ENCODE measurements around the gene TMX4. TPM values are rescaled to one million over a fixed set of nuclear protein-coding genes. Genes with fewer than 3 reads are reported as not detected.

The TMX4 gene
- total and polyA plus RNA-seq, 2 of the 4 experiments (the other 2 are of a cell fraction) = 5.4 to 13.6 TPM

- H4K91ac ChIP-seq (ENCODE audit: insufficient read depth, low read depth, low read length) = no peak overlapping the region
These were observed 41.4 kb upstream of the TMX4 start for GRCh38 chr20:8060977-8061376.

More at GRCh38 chr20:8060977-8061376, 41.4 kb upstream of the TMX4 start:
- H2AK5ac ChIP-seq (ENCODE audit: low read depth, low read length) = no peak overlapping the region
- in situ Hi-C loops (cut with MboI; ENCODE audit: low sequenced_read_pairs) = no loop called here
- no peak overlapping the region for H2BK20ac ChIP-seq (ENCODE audit: low read depth, low read length)
- no TSS peak for BruUV-seq (replicated peaks)
- no peaks in the 10 kb centered on the region for H3K9me3 ChIP-seq (ENCODE audit: control insufficient read depth, insufficient read depth, low read length)
- ATAC-seq (ENCODE audit: low read depth) = no peak
- no peak overlapping the region for H3K56ac ChIP-seq (ENCODE audit: extremely low read depth, insufficient read depth, low read length)
- no peak overlapping the region for H2BK120ac ChIP-seq (ENCODE audit: low read depth, low read length)
- no peaks in the 10 kb centered on the region for H3K27me3 ChIP-seq (ENCODE audit: control insufficient read depth, insufficient read depth, low read length)
- no peak overlapping the region for H4K5ac ChIP-seq (ENCODE audit: low read depth, low read length)
- H3K27ac ChIP-seq (ENCODE audit: insufficient read depth, low read length) = no peak overlapping the region
- no peak overlapping the region for H3K18ac ChIP-seq (ENCODE audit: low read depth, low read length)
- no peak overlapping the region for H2AFZ ChIP-seq (replicated peaks; ENCODE audit: low read length, poor library complexity)
- H3K36me3 ChIP-seq (ENCODE audit: control insufficient read depth, insufficient read depth, low read length) = no peaks in the 10 kb centered on the region
- H3K9ac ChIP-seq (ENCODE audit: low read depth, low read length) = no peak overlapping the region
- H3K4me3 ChIP-seq (ENCODE audit: insufficient read depth, low read depth, low read length) = no peak overlapping the region
- intact Hi-C loops (cut with micrococcal nuclease) = loop anchor here (5.0 kb wide), 1 partner anchor 66 kb away; no protein-coding TSS in a partner anchor
- no peak overlapping the region for H2AK9ac ChIP-seq (replicated peaks; ENCODE audit: low read depth, low read length, poor library complexity)
- CTCF ChIA-PET = no interaction called here
- no peaks in the 10 kb centered on the region for H4K20me1 ChIP-seq (ENCODE audit: insufficient read depth, low read length)
- peaks cover 2% of the 10 kb centered on the region for H3K4me1 ChIP-seq (ENCODE audit: control insufficient read depth, insufficient read depth, low read length)
- DNase-seq = no peak
- no peak overlapping the region for H3K4ac ChIP-seq (ENCODE audit: low read depth, low read length)
- no peak overlapping the region for H4K8ac ChIP-seq (ENCODE audit: low read depth in 2 of 2, low read length in 2 of 2)
- dilution Hi-C loops (cut with HindIII; ENCODE audit: low sequenced_read_pairs, unreplicated experiment) = no loop called here
- TF ChIP-seq POLR2A (IDR thresholded peaks at IDR 0.05; ENCODE audit: low read depth, low read length) (no peak), NFE2L2 (IDR thresholded peaks at IDR 0.05; ENCODE audit: low read depth, low read length) (no peak), FOS (IDR thresholded peaks at IDR 0.05; ENCODE audit: low read depth, low read length) (no peak), MAZ (IDR thresholded peaks at IDR 0.05; ENCODE audit: borderline replicate concordance, low read depth, low read length) (no peak), MXI1 (IDR thresholded peaks at IDR 0.05; ENCODE audit: borderline replicate concordance, low read depth, low read length) (no peak), RFX5 (IDR thresholded peaks at IDR 0.05; ENCODE audit: low read depth, low read length) (no peak), RAD21 (IDR thresholded peaks at IDR 0.05; ENCODE audit: low read length) (no peak), BHLHE40 (IDR thresholded peaks at IDR 0.05; ENCODE audit: low read depth, low read length) (no peak), RCOR1 (IDR thresholded peaks at IDR 0.05; ENCODE audit: insufficient replicate concordance, low read length) (no peak), CEBPB (IDR thresholded peaks at IDR 0.05; ENCODE audit: low read depth, low read length) (no peak)
- H3K14ac ChIP-seq (replicated peaks; ENCODE audit: low read depth, low read length) = no peak overlapping the region
- no peak overlapping the region for H3K23ac ChIP-seq (ENCODE audit: low read depth, low read length)
- no peaks in the 10 kb centered on the region for H3K79me1 ChIP-seq (ENCODE audit: low read depth in 1 of 2, low read length in 2 of 2)
- no peak overlapping the region for H3K4me2 ChIP-seq (ENCODE audit: low read depth, low read length)
- no peak overlapping the region for H2BK15ac ChIP-seq (ENCODE audit: low read depth, low read length)
- POLR2A ChIA-PET (ENCODE audit: unreplicated experiment) = no interaction called here
- no peaks in the 10 kb centered on the region; the same call in 1 of the 2 replicates for H3K9me1 ChIP-seq (ENCODE audit: insufficient read depth, low read length)
- no peak overlapping the region for H2BK5ac ChIP-seq (ENCODE audit: low read depth, low read length, poor library complexity, severe bottlenecking)

All from IMR-90 (cell line).